Measurements from ENCODE around the gene CSK. TPM values are rescaled to one million over a fixed set of nuclear protein-coding genes. Genes with fewer than 3 reads are reported as not detected.
"Not testable (repeated sequence)": the region's sequence is repeated elsewhere in the genome, so short reads cannot be mapped to it uniquely, and the experiment has no call there.

The CSK gene
- total RNA-seq, 4 donors from 2014 or later: 33.1 to 45.2 (median 35.5) TPM

DNA sequence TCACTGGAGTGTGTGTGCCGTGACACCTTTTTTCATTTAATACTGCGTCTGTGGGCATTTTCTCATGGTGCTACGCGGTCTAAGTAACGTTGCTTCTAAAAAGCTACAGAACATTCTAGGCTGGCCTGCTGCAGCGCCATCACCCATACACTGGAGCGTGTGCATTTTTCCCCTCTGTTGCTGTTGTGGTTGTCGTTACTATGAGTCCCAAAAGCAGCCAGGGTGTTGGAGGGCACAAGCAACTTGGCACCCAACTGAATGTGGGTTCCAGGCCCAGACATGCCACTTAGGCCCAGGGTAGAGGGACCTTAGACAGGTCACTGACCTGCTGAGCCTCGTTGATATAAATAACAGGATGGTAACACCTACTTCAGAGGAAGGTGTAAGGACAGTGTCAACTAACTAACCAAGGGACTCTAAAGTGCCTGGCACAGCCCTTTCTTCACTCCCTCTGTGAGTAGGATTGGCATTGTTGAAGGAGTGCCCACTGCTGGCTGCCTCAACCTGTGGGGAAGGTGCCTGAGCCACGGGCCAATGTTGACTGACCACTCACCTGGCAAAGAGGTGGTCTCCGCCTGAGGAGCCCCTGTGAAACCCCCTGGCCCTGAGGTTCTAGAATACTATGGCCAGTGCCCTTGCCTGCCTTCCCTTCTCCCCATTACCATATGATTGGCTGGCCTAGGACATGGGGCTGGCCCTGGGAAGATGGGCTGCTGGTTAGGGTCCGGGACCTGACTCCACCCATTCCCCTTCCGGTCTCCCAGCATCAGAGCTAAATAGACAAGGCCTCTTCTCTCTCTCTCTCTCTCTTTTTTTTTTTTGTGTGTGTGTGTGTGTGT, 3.5 kb downstream of the CSK start:
- Histone ChIP-seq H3K9me3 (no peaks in the 10 kb centered on the region), H3K27me3 (no peaks in the 10 kb centered on the region), H3K27ac (peak overlapping the region; percentile 33), H3K4me3 (no peak overlapping the region), H3K4me1 (peaks cover 93% of the 10 kb centered on the region), H3K36me3 (no peaks in the 10 kb centered on the region)
- TF ChIP-seq, protein P1, sequence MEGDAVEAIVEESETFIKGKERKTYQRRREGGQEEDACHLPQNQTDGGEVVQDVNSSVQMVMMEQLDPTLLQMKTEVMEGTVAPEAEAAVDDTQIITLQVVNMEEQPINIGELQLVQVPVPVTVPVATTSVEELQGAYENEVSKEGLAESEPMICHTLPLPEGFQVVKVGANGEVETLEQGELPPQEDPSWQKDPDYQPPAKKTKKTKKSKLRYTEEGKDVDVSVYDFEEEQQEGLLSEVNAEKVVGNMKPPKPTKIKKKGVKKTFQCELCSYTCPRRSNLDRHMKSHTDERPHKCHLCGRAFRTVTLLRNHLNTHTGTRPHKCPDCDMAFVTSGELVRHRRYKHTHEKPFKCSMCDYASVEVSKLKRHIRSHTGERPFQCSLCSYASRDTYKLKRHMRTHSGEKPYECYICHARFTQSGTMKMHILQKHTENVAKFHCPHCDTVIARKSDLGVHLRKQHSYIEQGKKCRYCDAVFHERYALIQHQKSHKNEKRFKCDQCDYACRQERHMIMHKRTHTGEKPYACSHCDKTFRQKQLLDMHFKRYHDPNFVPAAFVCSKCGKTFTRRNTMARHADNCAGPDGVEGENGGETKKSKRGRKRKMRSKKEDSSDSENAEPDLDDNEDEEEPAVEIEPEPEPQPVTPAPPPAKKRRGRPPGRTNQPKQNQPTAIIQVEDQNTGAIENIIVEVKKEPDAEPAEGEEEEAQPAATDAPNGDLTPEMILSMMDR (IDR thresholded peaks at IDR 0.05): no peak
- TF ChIP-seq POLR2A (IDR thresholded peaks at IDR 0.05) (no peak), EP300 (IDR thresholded peaks at IDR 0.05) (no peak), POLR2AphosphoS5 (IDR thresholded peaks at IDR 0.05) (no peak)
- 68% methylated on average over 13 of the region's 13 CpGs for WGBS
- DNase-seq (ENCODE audit: low spot score in 2 of 2): no peak

DNA sequence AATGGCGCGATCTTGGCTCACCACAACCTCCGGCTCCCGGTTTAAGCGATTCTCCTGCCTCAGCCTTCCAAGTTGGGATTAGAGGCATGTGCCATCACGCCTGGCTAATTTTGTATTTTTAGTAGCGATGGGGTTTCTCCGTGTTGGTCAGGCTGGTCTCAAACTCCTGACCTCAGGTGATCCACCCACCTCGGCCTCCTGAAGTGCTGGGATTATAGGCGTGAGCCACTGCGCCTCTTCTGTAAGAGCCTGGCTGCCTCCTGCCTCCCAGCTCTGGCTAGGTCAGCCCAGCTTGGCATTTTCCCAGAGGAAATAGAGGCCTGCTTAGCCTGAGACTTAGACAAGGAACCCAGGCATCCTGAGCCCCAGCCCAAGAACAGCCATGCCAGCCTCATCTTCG, 4.2 kb downstream of the CSK start:
- not testable (repeated sequence) for H3K4me3 ChIP-seq; DNase-seq (ENCODE audit: low spot score in 2 of 2)
- WGBS: 49% methylated on average over 11 of the region's 12 CpGs

DNA sequence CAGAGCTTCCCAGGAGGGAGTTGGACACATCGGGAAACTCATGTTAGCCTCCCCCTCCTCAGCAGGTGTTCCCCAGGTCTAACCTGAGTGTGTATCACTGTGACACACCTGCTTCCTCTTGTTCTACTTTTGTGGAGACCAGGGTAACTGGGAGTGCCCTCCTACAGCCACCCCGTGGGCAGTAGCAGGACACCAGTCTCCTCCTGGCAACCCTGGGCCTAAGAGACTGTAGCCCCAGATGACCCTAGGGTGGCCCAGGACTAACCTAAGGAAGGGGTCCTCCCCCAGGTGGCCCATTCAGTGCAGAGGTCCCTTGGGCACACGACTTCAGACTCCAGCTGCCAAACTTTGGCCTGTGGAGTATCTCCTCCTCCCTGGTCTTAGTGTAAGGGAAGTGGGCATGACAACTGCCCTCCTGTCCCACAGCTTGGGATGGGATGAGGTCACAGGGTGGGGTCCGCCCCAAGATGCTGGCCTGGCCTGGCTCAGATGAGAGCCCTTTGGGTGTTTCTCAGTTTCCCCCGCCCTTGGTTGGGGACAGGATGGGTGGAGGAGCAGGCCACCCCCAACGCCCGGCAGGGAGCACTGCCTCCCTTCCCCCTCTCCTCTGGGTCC, 4.8 kb downstream of the CSK start:
- Histone ChIP-seq H3K4me3 (peak overlapping the region; percentile 0), H3K27ac (peak overlapping the region; percentile 71), H3K4me1 (peaks cover 93% of the 10 kb centered on the region), H3K27me3 (no peaks in the 10 kb centered on the region), H3K9me3 (no peaks in the 10 kb centered on the region), H3K36me3 (no peaks in the 10 kb centered on the region)
- TF ChIP-seq POLR2A (IDR thresholded peaks at IDR 0.05): no peak
- TF ChIP-seq, protein P1 (IDR thresholded peaks at IDR 0.05): no peak
- no peak for TF ChIP-seq POLR2AphosphoS5 (IDR thresholded peaks at IDR 0.05)
- no peak for TF ChIP-seq EP300 (IDR thresholded peaks at IDR 0.05)
- WGBS: 41% methylated on average over 5 of the region's 7 CpGs
- no peak for DNase-seq (ENCODE audit: low spot score in 2 of 2)

More for the DNA sequence above, 4.2 kb downstream of the CSK start:
- peaks cover 93% of the 10 kb centered on the region for H3K4me1 ChIP-seq
- not testable (repeated sequence) for H3K9me3 ChIP-seq, H3K27me3 ChIP-seq, H3K36me3 ChIP-seq
- peak overlapping the region; percentile 71 for H3K27ac ChIP-seq

- WGBS: 40% methylated on average over 11 of the region's 13 CpGs
- no peaks in the 10 kb centered on the region for H3K36me3 ChIP-seq
- H3K4me3 ChIP-seq: peak overlapping the region; percentile 0
- no peaks in the 10 kb centered on the region for H3K27me3 ChIP-seq
- TF ChIP-seq POLR2A (IDR thresholded peaks at IDR 0.05) (no peak), EP300 (IDR thresholded peaks at IDR 0.05) (no peak), POLR2AphosphoS5 (IDR thresholded peaks at IDR 0.05) (no peak)
- TF ChIP-seq, protein P1 (IDR thresholded peaks at IDR 0.05): peak; percentile 9 to 39
- H3K4me1 ChIP-seq: peaks cover 96% of the 10 kb centered on the region
- peak overlapping the region; percentile 71 for H3K27ac ChIP-seq
- no peaks in the 10 kb centered on the region for H3K9me3 ChIP-seq
- DNase-seq (ENCODE audit: low spot score in 2 of 2): no peak
Measured at GRCh38 chr15:74787251-74788041, 5.6 kb downstream of the CSK start.

- DNase-seq (ENCODE audit: low spot score in 2 of 2): no peak
- TF ChIP-seq EP300 (IDR thresholded peaks at IDR 0.05) (no peak), POLR2A (IDR thresholded peaks at IDR 0.05) (no peak), POLR2AphosphoS5 (IDR thresholded peaks at IDR 0.05) (no peak)
- TF ChIP-seq, protein P1 (IDR thresholded peaks at IDR 0.05): no peak
- no peaks in the 10 kb centered on the region for H3K36me3 ChIP-seq
- 47% methylated on average over 7 of the region's 7 CpGs for WGBS
- no peaks in the 10 kb centered on the region for H3K27me3 ChIP-seq
- H3K27ac ChIP-seq: peak overlapping the region; percentile 71
- H3K4me1 ChIP-seq: peaks cover 96% of the 10 kb centered on the region
- no peak overlapping the region for H3K4me3 ChIP-seq
- H3K9me3 ChIP-seq: no peaks in the 10 kb centered on the region
Measured at GRCh38 chr15:74788042-74788682, 6.3 kb downstream of the CSK start.
